ENCODE results near the gene FGF18.

DNA sequence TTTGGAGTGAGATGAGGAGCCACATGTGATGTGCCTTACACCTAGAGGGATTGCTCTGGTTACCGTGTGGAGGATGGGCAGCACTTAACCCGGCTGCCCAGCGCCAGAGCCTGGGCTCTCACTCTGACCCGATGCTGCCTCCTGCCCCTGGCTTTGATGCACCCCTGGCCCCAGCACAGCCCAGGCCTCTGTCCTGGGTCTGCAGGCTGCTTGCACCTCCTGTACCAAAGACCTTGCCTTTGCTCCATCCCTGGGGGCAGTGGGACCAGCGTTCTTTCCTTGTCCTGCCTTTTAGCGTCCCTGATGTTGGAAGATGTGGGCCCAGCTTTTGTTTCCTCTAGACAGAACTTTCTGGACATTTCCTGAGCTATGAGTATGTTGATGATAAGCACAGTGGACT lies 40.4 kb downstream of the FGF18 start:
- TF ChIP-seq, protein P1, sequence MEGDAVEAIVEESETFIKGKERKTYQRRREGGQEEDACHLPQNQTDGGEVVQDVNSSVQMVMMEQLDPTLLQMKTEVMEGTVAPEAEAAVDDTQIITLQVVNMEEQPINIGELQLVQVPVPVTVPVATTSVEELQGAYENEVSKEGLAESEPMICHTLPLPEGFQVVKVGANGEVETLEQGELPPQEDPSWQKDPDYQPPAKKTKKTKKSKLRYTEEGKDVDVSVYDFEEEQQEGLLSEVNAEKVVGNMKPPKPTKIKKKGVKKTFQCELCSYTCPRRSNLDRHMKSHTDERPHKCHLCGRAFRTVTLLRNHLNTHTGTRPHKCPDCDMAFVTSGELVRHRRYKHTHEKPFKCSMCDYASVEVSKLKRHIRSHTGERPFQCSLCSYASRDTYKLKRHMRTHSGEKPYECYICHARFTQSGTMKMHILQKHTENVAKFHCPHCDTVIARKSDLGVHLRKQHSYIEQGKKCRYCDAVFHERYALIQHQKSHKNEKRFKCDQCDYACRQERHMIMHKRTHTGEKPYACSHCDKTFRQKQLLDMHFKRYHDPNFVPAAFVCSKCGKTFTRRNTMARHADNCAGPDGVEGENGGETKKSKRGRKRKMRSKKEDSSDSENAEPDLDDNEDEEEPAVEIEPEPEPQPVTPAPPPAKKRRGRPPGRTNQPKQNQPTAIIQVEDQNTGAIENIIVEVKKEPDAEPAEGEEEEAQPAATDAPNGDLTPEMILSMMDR (IDR thresholded peaks at IDR 0.05), result no peak
- TF ChIP-seq POLR2A (IDR thresholded peaks at IDR 0.05), result no peak
